Activated B cell treated with CpG ODN at 0.5 μM for 24 hours (primary cell): ENCODE data around the gene XKR3. TPM values are rescaled to one million over a fixed set of nuclear protein-coding genes. Genes with fewer than 3 reads are reported as not detected.

Experiments used
- ATAC-seq: fragments of 200-7000 bp; cut with Tn5 transposase; one replicate; pipeline ENCODE4 v1.10.0; 2021; ENCODE audit warnings: low read depth, mild to moderate bottlenecking, moderate library complexity
- CTCF ChIA-PET: fragments of 350-600 bp; sonication (Branson Sonifier 250); formaldehyde crosslinking; loops from one replicate; lab custom pipeline; 2021; ENCODE audit warnings: antibody characterized with exemption; lab: Charles Lee
- POLR2A ChIA-PET: fragments of 350-600 bp; sonication (Branson Sonifier 250); formaldehyde crosslinking; loops from one replicate; lab custom pipeline; 2021; ENCODE audit warnings: antibody characterized with exemption; lab: Charles Lee
- DNase-seq: peaks from one replicate; pipeline ENCODE4 v3.0.0; 2022
- H3K27ac Mint-ChIP-seq: one replicate; pipeline ENCODE4 v1.8.0; 2020; ENCODE audit warnings: mixed read lengths
- H3K27me3 Mint-ChIP-seq: one replicate; pipeline ENCODE4 v1.8.0; 2021; ENCODE audit warnings: mixed read lengths
- H3K36me3 Mint-ChIP-seq: one replicate; pipeline ENCODE4 v1.8.0; 2021; ENCODE audit warnings: low read depth, mixed read lengths
- H3K4me1 Mint-ChIP-seq: one replicate; pipeline ENCODE4 v1.8.0; 2021; ENCODE audit warnings: mixed read lengths
- H3K4me3 Mint-ChIP-seq: one replicate; pipeline ENCODE4 v1.8.0; 2020; ENCODE audit warnings: mild to moderate bottlenecking, mixed read lengths
- H3K9me3 Mint-ChIP-seq: one replicate; pipeline ENCODE4 v1.8.0; 2020; ENCODE audit warnings: mixed read lengths
- intact Hi-C: fragments of 100-400 bp; cut with micrococcal nuclease; formaldehyde crosslinking; loops from one replicate; pipeline ENCODE4 v1.15.1; 2024
- total RNA-seq: library from RNA; stranded (reverse); gene quantifications from 2 replicates; pipeline ENCODE4 v1.2.3, GENCODE V29; 2022
- TF ChIP-seq, protein P1 (sequence below): fragments of 200-600 bp; IDR thresholded peaks from one replicate; pipeline ENCODE4 v1.8.0; 2022; ENCODE audit warnings: antibody characterized with exemption, mild to moderate bottlenecking

XKR3 gene
- total RNA-seq, 1 donor from 2014 or later = 0.13 TPM

DNA sequence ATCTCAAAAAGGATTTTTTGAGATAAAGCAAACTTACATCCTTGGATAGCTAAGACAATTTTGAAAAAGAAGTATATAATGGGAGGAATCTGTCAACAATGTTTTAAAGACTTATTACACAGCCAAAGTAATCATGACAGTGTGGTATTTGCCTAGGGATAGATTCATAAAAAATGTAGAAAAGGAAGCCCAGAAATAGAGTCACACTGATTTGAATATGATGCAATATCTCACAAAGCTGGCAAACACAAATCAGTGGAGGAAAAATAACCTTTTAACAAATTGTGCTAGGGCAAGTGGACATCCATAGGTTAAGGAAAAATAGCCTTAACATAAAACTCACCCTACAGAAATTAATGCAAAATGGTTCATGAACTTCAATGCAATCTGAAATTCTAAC, 6.0 kb downstream of the XKR3 start:
- ChIA-PET CTCF (no interaction called here), POLR2A (no interaction called here)
- H3K4me3 Mint-ChIP-seq = no peak overlapping the region
- H3K9me3 Mint-ChIP-seq = peaks cover 12% of the 10 kb centered on the region
- H3K4me1 Mint-ChIP-seq = peaks cover 18% of the 10 kb centered on the region
- TF ChIP-seq, protein P1, sequence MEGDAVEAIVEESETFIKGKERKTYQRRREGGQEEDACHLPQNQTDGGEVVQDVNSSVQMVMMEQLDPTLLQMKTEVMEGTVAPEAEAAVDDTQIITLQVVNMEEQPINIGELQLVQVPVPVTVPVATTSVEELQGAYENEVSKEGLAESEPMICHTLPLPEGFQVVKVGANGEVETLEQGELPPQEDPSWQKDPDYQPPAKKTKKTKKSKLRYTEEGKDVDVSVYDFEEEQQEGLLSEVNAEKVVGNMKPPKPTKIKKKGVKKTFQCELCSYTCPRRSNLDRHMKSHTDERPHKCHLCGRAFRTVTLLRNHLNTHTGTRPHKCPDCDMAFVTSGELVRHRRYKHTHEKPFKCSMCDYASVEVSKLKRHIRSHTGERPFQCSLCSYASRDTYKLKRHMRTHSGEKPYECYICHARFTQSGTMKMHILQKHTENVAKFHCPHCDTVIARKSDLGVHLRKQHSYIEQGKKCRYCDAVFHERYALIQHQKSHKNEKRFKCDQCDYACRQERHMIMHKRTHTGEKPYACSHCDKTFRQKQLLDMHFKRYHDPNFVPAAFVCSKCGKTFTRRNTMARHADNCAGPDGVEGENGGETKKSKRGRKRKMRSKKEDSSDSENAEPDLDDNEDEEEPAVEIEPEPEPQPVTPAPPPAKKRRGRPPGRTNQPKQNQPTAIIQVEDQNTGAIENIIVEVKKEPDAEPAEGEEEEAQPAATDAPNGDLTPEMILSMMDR = no peak
- intact Hi-C loops = no loop called here
- peaks cover 2% of the 10 kb centered on the region for H3K36me3 Mint-ChIP-seq
- no peaks in the 10 kb centered on the region for H3K27me3 Mint-ChIP-seq
- no peak for ATAC-seq
- no peak overlapping the region for H3K27ac Mint-ChIP-seq
- no peak for DNase-seq

DNA sequence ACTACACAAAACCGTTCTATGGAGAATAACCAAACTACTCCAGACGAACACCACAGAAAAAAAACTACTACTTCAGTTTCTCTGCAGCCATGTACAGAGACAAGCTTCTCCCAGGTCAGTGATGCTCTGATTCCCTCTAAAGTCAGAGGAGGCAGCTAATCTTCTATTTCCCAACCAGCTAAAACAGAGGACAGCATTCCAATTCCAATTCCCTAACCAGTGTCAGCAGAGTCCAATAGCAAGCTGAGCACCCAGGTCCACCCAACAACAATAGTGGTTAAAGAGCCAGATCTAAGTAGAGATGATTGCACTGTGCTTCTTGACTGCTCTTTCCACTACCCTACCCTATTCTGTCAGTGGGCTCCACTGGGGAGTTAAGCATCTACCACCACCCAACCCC, 6.7 kb downstream of the XKR3 start:
- Mint-ChIP-seq H3K4me3 (no peak overlapping the region), H3K27ac (no peak overlapping the region), H3K9me3 (peaks cover 12% of the 10 kb centered on the region), H3K4me1 (peaks cover 13% of the 10 kb centered on the region), H3K36me3 (peaks cover 2% of the 10 kb centered on the region), H3K27me3 (no peaks in the 10 kb centered on the region)
- DNase-seq = no peak
- POLR2A ChIA-PET = no interaction called here
- ATAC-seq = no peak
- CTCF ChIA-PET = no interaction called here
- TF ChIP-seq, protein P1 = no peak
- intact Hi-C loops = no loop called here

DNA sequence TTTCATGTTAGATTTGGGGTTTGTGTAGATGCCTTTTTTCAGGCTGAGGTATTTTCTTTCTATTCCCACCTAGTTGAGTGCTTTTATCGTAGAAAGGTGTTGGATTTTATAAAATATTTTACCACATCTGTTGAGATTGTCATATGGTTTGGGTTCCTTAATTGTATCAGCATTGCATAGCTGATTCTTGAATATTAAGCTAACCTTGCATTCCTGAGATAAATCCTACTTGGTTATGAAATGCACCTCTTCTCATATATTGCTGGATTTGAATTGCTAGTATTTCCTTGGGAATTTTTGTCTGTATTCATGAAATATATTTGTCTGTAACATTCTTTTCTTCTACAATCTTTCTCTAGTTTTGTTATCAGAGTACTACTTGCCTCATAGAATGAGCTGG, 10.1 kb downstream of the XKR3 start:
- Mint-ChIP-seq H3K27ac (no peak overlapping the region), H3K4me1 (peaks cover 34% of the 10 kb centered on the region), H3K4me3 (no peak overlapping the region), H3K36me3 (peaks cover 2% of the 10 kb centered on the region), H3K9me3 (peaks cover 7% of the 10 kb centered on the region), H3K27me3 (no peaks in the 10 kb centered on the region)
- DNase-seq (no peak), ATAC-seq (no peak)
- intact Hi-C loops = no loop called here
- ChIA-PET CTCF (no interaction called here), POLR2A (no interaction called here)
- TF ChIP-seq, protein P1 = no peak

DNA sequence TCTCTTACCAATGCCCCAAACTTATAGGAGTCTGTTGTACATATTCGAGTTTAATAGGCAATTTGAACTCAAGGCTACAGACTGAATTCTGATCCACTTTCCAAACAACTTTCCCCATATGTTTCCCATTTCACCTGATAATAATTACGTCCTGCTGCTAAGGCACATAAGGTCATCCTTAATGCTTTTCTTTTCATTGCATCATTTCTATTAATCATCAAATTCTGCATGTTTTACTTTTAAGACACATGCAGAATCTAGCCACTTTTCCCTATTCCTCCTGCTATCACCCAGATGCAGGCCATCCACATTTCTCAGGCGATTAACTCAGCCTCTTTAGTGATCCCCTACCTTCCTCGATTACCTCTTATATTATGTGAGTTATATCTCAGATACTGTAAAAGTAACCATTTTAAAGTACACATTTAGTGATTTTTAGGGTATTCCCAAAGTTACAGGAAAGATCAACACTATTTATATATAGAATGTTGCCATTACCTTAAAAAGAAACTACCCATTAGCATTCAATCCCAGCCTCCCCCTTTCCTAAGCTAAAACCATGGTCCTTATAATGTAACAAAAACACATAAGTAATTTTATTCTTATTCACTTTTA, 14.9 kb downstream of the XKR3 start:
- Mint-ChIP-seq H3K4me1 (peaks cover 30% of the 10 kb centered on the region), H3K4me3 (no peak overlapping the region), H3K27ac (no peak overlapping the region), H3K36me3 (peaks cover 2% of the 10 kb centered on the region), H3K9me3 (peaks cover 7% of the 10 kb centered on the region), H3K27me3 (no peaks in the 10 kb centered on the region)
- DNase-seq = no peak
- intact Hi-C loops = no loop called here
- CTCF ChIA-PET = no interaction called here
- POLR2A ChIA-PET = no interaction called here
- no peak for ATAC-seq
- TF ChIP-seq, protein P1 = no peak

DNA sequence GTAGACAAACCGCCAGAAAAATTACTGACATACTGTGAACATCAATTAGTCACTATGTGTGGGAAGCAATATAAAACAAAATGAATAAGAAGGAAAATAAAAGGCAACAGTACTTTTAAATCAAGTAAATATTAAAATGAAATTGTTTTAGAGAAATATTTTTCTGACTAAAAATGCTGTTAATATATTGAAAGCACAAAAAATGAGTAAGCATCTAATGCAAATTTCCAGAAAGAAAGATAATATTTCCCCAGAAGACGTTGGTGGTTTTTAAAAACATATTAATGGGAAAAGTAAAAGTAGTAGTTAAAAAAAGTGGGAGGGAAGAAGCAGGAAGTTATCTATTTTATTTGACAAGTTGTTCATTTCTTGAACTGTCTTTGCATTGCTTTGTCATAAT, 16.5 kb downstream of the XKR3 start:
- intact Hi-C loops = no loop called here
- CTCF ChIA-PET = no interaction called here
- TF ChIP-seq, protein P1 = no peak
- Mint-ChIP-seq H3K4me3 (no peak overlapping the region), H3K27ac (no peak overlapping the region), H3K27me3 (no peaks in the 10 kb centered on the region), H3K36me3 (no peaks in the 10 kb centered on the region), H3K4me1 (peaks cover 39% of the 10 kb centered on the region), H3K9me3 (no peaks in the 10 kb centered on the region)
- POLR2A ChIA-PET = no interaction called here
- DNase-seq (no peak), ATAC-seq (no peak)
